B cell (primary cell): ENCODE data around the gene MLXIPL. TPM values are rescaled to one million over a fixed set of nuclear protein-coding genes. Genes with fewer than 3 reads are reported as not detected.

Source experiments
- ATAC-seq: fragments of 200-7000 bp; cut with Tn5 transposase; one replicate; pipeline ENCODE4 v1.10.0; 2021; ENCODE audit warnings: low read depth, mild to moderate bottlenecking, moderate number of reproducible peaks, moderate library complexity
- CTCF ChIA-PET: fragments of 350-600 bp; sonication (Branson Sonifier 250); formaldehyde crosslinking; loops from one replicate; lab custom pipeline; 2021; ENCODE audit warnings: antibody characterized with exemption, inconsistent platforms; lab: Charles Lee
- POLR2A ChIA-PET: fragments of 350-600 bp; sonication (Branson Sonifier 250); formaldehyde crosslinking; loops from one replicate; lab custom pipeline; 2021; ENCODE audit warnings: antibody characterized with exemption; lab: Charles Lee
- DNase-seq: peaks from one replicate; pipeline ENCODE4 v3.0.0; 2013
- H2AFZ ChIP-seq: 2 replicates; pipeline ENCODE4 v1.6.1; 2012; ENCODE audit warnings: mild to moderate bottlenecking, low read depth, low read length; ENCODE audit not compliant: insufficient read depth, poor library complexity, severe bottlenecking
- H3K27ac ChIP-seq, 2 donors: 1 replicate in 1 of 2; 2 replicates in 1 of 2; pipeline ENCODE4 v1.5.1; 2012 to 2013; ENCODE audit warnings: low read length in 2 of 2, mild to moderate bottlenecking in 2 of 2, moderate library complexity in 1 of 2
- H3K27me3 ChIP-seq, 4 experiments: fragments of 200-600 bp in 1 of 4; sonication (generic) in 1 of 4; replicated peaks in 1 of 4; 1 replicate in 2 of 4; 2 replicates in 2 of 4; pipeline versions ENCODE4 v1.6.1 to v1.7.0; 2013 to 2016; ENCODE audit warnings: low read length in 3 of 4, mild to moderate bottlenecking in 2 of 4, mixed read lengths in 1 of 4, moderate library complexity in 1 of 4; ENCODE audit not compliant: insufficient read depth in 4 of 4, control insufficient read depth in 3 of 4; ENCODE audit errors: control extremely low read depth in 1 of 4
- H3K36me3 ChIP-seq, 2 experiments: replicated peaks in 1 of 2; 1 replicate in 1 of 2; 2 replicates in 1 of 2; pipeline versions ENCODE4 v1.6.1 to v1.7.1; 2013; ENCODE audit warnings: low read length in 1 of 2; ENCODE audit not compliant: insufficient read depth in 2 of 2, control insufficient read depth in 1 of 2; ENCODE audit errors: control extremely low read depth in 1 of 2, extremely low read depth in 1 of 2
- H3K4me1 ChIP-seq, 2 donors: fragments of 200-600 bp in 1 of 2; sonication (generic) in 1 of 2; 1 replicate in 1 of 2; 2 replicates in 1 of 2; pipeline versions ENCODE4 v1.5.1 to v1.6.1; 2013 to 2017; ENCODE audit warnings: low read length in 2 of 2; ENCODE audit not compliant: control insufficient read depth in 2 of 2, insufficient read depth in 2 of 2
- H3K4me2 ChIP-seq: replicated peaks from 2 replicates; pipeline ENCODE3; 2012; ENCODE audit warnings: mild to moderate bottlenecking, low read depth, low read length; ENCODE audit not compliant: poor library complexity, severe bottlenecking
- H3K4me3 ChIP-seq, 5 experiments: fragments of 200-600 bp in 1 of 5; sonication (generic) in 1 of 5; 1 replicate in 3 of 5; 2 replicates in 2 of 5; pipeline versions ENCODE4 v1.5.1 to v1.7.0; 2011 to 2016; ENCODE audit warnings: low read length in 4 of 5, mild to moderate bottlenecking in 4 of 5, low read depth in 2 of 5, control low read depth in 1 of 5, moderate library complexity in 1 of 5; ENCODE audit not compliant: insufficient read depth in 1 of 5; ENCODE audit errors: control extremely low read depth in 1 of 5, extremely low read depth in 1 of 5
- H3K79me2 ChIP-seq: fragments of 200-600 bp; sonication (generic); one replicate; pipeline ENCODE4 v1.6.0; 2016; ENCODE audit warnings: low read length; ENCODE audit not compliant: control insufficient read depth, insufficient read depth
- H3K9ac ChIP-seq: fragments of 200-600 bp; sonication (generic); 2 replicates; pipeline ENCODE4 v1.6.1; 2017; ENCODE audit warnings: mild to moderate bottlenecking, low read length, moderate library complexity
- H3K9me3 ChIP-seq, 3 donors: one replicate each; pipeline versions ENCODE4 v1.6.1 to v1.7.1; 2013; ENCODE audit warnings: low read length in 2 of 3; ENCODE audit not compliant: control insufficient read depth in 2 of 3, insufficient read depth in 1 of 3; ENCODE audit errors: control extremely low read depth in 1 of 3
- H4K20me1 ChIP-seq: 2 replicates; pipeline ENCODE4 v1.6.0; 2012; ENCODE audit warnings: mild to moderate bottlenecking, low read length; ENCODE audit not compliant: insufficient read depth, control insufficient read depth, poor library complexity, severe bottlenecking
- H3K27ac Mint-ChIP-seq: one replicate; pipeline ENCODE4 v1.8.0; 2021; ENCODE audit warnings: mixed read lengths
- H3K27me3 Mint-ChIP-seq: one replicate; pipeline ENCODE4 v1.8.0; 2021; ENCODE audit warnings: mixed read lengths
- H3K4me1 Mint-ChIP-seq: one replicate; pipeline ENCODE4 v1.8.0; 2021; ENCODE audit warnings: mixed read lengths
- H3K4me3 Mint-ChIP-seq: one replicate; pipeline ENCODE4 v1.8.0; 2021; ENCODE audit warnings: mixed read lengths
- H3K9me3 Mint-ChIP-seq: one replicate; pipeline ENCODE4 v1.8.0; 2022; ENCODE audit warnings: mixed read lengths; ENCODE audit not compliant: insufficient read depth
- CTCF ChIP-seq: fragments of 200-600 bp; IDR thresholded peaks from one replicate; pipeline ENCODE4 v1.8.0; 2022; ENCODE audit warnings: antibody characterized with exemption, mild to moderate bottlenecking
- EZH2 ChIP-seq: IDR thresholded peaks from 2 replicates; pipeline ENCODE4 v1.6.1; 2012; ENCODE audit warnings: borderline replicate concordance, low read depth, mild to moderate bottlenecking, moderate library complexity, low read length; ENCODE audit not compliant: insufficient read depth, poor library complexity, severe bottlenecking
- WGBS: methylation state at CpG from one replicate; pipeline ENCODE4 v1.1.5; 2013; ENCODE audit warnings: missing lambda C conversion rate; ENCODE audit not compliant: insufficient coverage; 5-methylcytosine and 5-hydroxymethylcytosine counted together
- intact Hi-C: fragments of 100-400 bp; cut with micrococcal nuclease; formaldehyde crosslinking; loops from one replicate; pipeline ENCODE4 v1.10.0; 2022
- polyA plus RNA-seq: library from polyadenylated mRNA; depleted of rRNA; stranded (reverse); fragments of >200 nt; gene quantifications from 2 replicates; pipeline ENCODE4 v1.2.3, GENCODE V29; 2012
- total RNA-seq, 2 donors: library from RNA; stranded (reverse); fragments of 120-200 nt in 1 of 2; gene quantifications; 1 replicate in 1 of 2; 2 replicates in 1 of 2; pipeline versions ENCODE4 v1.2.3 to v1.2.4, GENCODE V29; 2013 to 2022

MLXIPL gene
- total and polyA plus RNA-seq, 2 donors (not counting 1 experiment from before 2014, with no cell fraction given): not detected

GRCh38 chr7:73606801-73607691, 17.3 kb downstream of the MLXIPL start:
- peaks cover 8% of the 10 kb centered on the region in 2 donors for H3K4me1 ChIP-seq
- Mint-ChIP-seq H3K27me3 (peaks cover 28% of the 10 kb centered on the region), H3K4me1 (no peaks in the 10 kb centered on the region), H3K9me3 (no peaks in the 10 kb centered on the region), H3K4me3 (no peak overlapping the region), H3K27ac (no peak overlapping the region)
- TF ChIP-seq EZH2 (no peak), CTCF (peak; percentile 97)
- WGBS: 7% methylated on average over 27 of the region's 36 CpGs
- H3K9ac ChIP-seq: no peak overlapping the region
- no peaks in the 10 kb centered on the region for H3K79me2 ChIP-seq
- H4K20me1 ChIP-seq: no peaks in the 10 kb centered on the region
- H3K4me3 ChIP-seq: no peak overlapping the region
- ATAC-seq: peak; percentile 83
- no peak overlapping the region for H3K27ac ChIP-seq
- no peak overlapping the region for H2AFZ ChIP-seq
- POLR2A ChIA-PET: interaction anchor here (0.8 kb wide), 1 partner anchor 25 kb away, joined by 4 read pairs; no protein-coding TSS in a partner anchor
- CTCF ChIA-PET: interaction anchor here (0.6 to 7.7 kb wide), 40 partner anchors 9 to 419 kb away, joined by 3 to 93 read pairs (median 4); partner anchors contain the start of genes ABHD11, BAZ1B, STX1A and VPS37D
- peaks cover 0 to 4% (median 0%) of the 10 kb centered on the region in 3 donors for H3K9me3 ChIP-seq
- peak; percentile 80 for DNase-seq
- H3K36me3 ChIP-seq: no peaks in the 10 kb centered on the region
- intact Hi-C loops: loop anchor here (2.0 kb wide), 1 partner anchor 128 kb away; no protein-coding TSS in a partner anchor
- H3K27me3 ChIP-seq: peaks cover 0 to 23% (median 6%) of the 10 kb centered on the region in 4 experiments
- peak overlapping the region; percentile 50 for H3K4me2 ChIP-seq
